Pons (tissue), 1 donor: ENCODE results near the gene PKD1.

ENCODE experiments used
- DNase-seq: peaks from one replicate; pipeline ENCODE4 v3.0.0-alpha.2; 2016; ENCODE audit warnings: low spot score

PKD1 gene

GRCh38 chr16:2045965-2046892 is 89.5 kb downstream of the PKD1 start:
- no peak for DNase-seq

GRCh38 chr16:2044541-2044940 is 91.2 kb downstream of the PKD1 start:
- DNase-seq, result no peak

- no peak for DNase-seq
Observed at GRCh38 chr16:2043667-2044451, 91.8 kb downstream of the PKD1 start.

GRCh38 chr16:2042986-2043666 is 92.6 kb downstream of the PKD1 start:
- DNase-seq, result no peak

- no peak for DNase-seq
Observed at GRCh38 chr16:2042171-2042985, 93.3 kb downstream of the PKD1 start.

- no peak for DNase-seq
Observed at GRCh38 chr16:2040787-2041522, 94.7 kb downstream of the PKD1 start.

- DNase-seq, result no peak
Observed at GRCh38 chr16:2040041-2040786, 95.5 kb downstream of the PKD1 start.

- no peak for DNase-seq
Observed at GRCh38 chr16:2039274-2040031, 96.2 kb downstream of the PKD1 start.
